ENCODE measurements around the gene ORMDL3.
"Not testable (repeated sequence)": the region's sequence is repeated elsewhere in the genome, so short reads cannot be mapped to it uniquely, and the experiment has no call there.

Gene ORMDL3

GRCh38 chr17:39949028-39949427 is 21.6 kb upstream of the ORMDL3 start:
- FAIRE-seq: no peak

- not testable (repeated sequence) for FAIRE-seq
Observed at GRCh38 chr17:39948489-39948828, 21.1 kb upstream of the ORMDL3 start.

- FAIRE-seq: no peak
Observed at GRCh38 chr17:39946551-39947330, 19.3 kb upstream of the ORMDL3 start.

- no peak for FAIRE-seq
Observed at GRCh38 chr17:39944393-39944711, 17.0 kb upstream of the ORMDL3 start.

- no peak for FAIRE-seq
Observed at GRCh38 chr17:39943702-39944392, 16.4 kb upstream of the ORMDL3 start.

GRCh38 chr17:39939588-39940419 is 12.4 kb upstream of the ORMDL3 start:
- peak; percentile 89 for FAIRE-seq

GRCh38 chr17:39939106-39939505 is 11.7 kb upstream of the ORMDL3 start:
- no peak for FAIRE-seq

GRCh38 chr17:39938140-39938869 is 10.9 kb upstream of the ORMDL3 start:
- FAIRE-seq: no peak

GRCh38 chr17:39937447-39937846 is 10.0 kb upstream of the ORMDL3 start:
- FAIRE-seq: no peak

- no peak for FAIRE-seq
Observed at GRCh38 chr17:39935909-39936308, 8.5 kb upstream of the ORMDL3 start.

GRCh38 chr17:39934324-39934723 is 6.9 kb upstream of the ORMDL3 start:
- FAIRE-seq: no peak

- FAIRE-seq: no peak
Observed at GRCh38 chr17:39933912-39934311, 6.5 kb upstream of the ORMDL3 start.

- no peak for FAIRE-seq
Observed at GRCh38 chr17:39929646-39930407, 2.4 kb upstream of the ORMDL3 start.

- FAIRE-seq: no peak
Observed at GRCh38 chr17:39928858-39929645, 1.7 kb upstream of the ORMDL3 start.

GRCh38 chr17:39927929-39928857 is 792 bp upstream of the ORMDL3 start:
- no peak for FAIRE-seq

GRCh38 chr17:39926588-39927100 is 757 bp downstream of the ORMDL3 start:
- no peak for FAIRE-seq

- FAIRE-seq: no peak
Observed at GRCh38 chr17:39926135-39926587, 1.2 kb downstream of the ORMDL3 start.

GRCh38 chr17:39925282-39926134 is 1.9 kb downstream of the ORMDL3 start:
- no peak for FAIRE-seq

GRCh38 chr17:39924691-39925055 is 2.7 kb downstream of the ORMDL3 start:
- no peak for FAIRE-seq
